HG03064 (cell line): Measurements from ENCODE around the gene KLRG1.

ENCODE experiments used
- ATAC-seq: cut with Tn5 transposase; IDR thresholded peaks from one replicate; pipeline ENCODE4 v1.9.1; 2021; ENCODE audit warnings: low read depth; ENCODE audit not compliant: unreplicated experiment

Gene KLRG1

DNA sequence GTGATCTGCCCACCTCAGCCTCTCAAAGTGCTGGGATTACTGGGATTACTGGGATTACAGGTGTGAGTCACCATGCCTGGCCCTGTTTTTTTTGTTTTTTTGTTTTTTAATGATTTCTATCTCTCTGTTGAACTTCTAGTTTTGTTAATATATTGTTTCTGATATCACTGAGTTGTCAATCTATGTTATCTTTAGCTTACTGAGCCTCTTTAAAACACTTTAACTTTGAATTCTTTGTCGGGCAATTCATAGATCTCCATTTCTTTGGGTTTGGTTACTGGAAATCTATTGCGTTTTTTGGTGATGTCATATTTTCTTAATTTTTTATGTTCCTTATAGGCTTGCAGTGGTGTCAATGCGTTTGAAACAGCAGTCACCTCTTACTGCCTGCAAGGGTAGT is 9.2 kb upstream of the KLRG1 start:
- no peak for ATAC-seq

DNA sequence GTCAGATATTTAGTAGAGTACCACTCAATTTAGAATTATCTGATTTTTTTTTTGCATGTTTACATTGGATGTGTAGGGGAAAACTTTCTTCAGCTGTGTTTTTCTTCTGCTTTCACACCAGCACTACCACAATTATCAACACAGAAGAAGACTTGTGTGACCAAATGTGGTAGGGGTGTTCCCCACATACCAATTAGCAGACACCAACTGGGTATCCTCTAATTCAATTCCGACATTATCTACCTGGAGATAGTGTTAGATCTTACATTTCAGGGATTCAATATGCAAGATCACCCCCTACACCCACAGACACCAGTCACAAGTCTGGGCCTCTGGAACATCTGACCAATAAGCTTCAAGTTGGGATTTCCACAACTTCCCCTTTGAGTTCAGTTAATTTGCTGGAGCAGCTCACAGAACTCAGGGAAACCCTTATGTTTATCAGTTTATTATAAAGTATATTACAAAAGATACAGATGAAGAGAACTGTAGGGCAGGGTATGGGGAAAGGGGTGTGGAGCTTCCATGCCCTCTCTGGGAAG is 4.1 kb upstream of the KLRG1 start:
- no peak for ATAC-seq

DNA sequence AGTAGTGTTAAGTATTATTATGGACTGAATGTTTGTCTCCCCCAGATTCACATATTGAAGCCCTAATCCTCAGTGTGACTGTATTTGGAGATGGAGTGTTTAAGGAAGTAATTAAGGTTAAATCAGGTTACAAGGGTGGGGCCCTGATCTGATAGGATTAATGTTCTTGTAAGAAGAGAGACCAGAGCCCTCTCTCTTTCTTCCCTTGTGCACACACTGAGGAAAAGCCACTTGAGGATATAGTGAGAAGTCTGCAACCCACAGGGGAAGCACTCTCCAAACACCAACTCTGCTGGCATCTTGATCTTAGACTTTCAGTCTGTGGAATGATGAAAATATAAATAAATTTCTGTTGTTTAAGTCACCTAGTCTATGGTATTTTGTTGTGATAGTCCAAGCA is 2.2 kb upstream of the KLRG1 start:
- ATAC-seq = no peak

GRCh38 chr12:8987685-8988084 is 1.7 kb upstream of the KLRG1 start:
- no peak for ATAC-seq

DNA sequence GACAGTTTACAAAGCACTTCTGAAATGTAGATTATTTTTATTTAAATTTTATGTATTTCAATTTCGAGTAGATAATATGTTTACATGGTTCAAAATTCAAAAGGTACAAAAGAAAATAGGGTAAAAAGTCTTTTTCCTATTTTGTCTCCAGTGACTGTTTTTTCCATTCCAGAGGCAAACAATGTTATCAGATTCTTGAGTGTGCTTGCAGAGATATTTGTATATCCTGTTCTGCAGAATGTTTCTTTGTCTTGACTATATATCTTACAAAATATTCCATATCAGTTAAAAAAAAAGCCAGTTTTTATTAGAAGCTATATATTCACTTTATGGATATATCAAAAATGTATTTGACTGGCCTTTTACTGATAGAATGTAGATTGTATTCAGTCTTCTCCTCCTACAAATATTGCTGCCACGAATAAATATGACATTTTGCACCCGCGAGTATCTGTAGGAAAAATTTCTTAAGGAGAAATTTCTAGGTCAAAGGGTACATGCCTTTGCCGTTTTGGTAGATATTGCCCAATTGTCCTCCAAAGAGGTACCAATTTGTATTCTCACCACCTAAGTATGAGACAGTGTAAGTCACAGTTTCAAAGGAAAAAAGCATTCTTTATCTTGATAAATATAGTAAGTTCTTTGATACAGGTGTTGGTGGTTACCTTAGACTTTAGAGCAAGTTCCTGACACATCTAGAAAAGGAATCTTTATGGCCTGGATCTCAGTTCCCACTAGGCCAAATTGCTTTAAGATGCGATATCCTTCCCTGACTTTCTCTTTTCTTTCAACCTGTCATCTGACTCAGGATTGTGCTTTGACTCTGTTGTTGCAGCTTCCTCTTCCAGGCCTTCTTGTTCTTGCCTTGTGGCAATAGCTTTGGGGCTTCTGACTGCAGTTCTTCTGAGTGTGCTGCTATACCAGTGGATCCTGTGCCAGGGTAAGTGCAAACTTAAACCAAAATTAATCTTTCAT is 2.3 kb downstream of the KLRG1 start:
- ATAC-seq = no peak

- ATAC-seq = no peak
Observed at GRCh38 chr12:8993827-8994226, 4.5 kb downstream of the KLRG1 start.

DNA sequence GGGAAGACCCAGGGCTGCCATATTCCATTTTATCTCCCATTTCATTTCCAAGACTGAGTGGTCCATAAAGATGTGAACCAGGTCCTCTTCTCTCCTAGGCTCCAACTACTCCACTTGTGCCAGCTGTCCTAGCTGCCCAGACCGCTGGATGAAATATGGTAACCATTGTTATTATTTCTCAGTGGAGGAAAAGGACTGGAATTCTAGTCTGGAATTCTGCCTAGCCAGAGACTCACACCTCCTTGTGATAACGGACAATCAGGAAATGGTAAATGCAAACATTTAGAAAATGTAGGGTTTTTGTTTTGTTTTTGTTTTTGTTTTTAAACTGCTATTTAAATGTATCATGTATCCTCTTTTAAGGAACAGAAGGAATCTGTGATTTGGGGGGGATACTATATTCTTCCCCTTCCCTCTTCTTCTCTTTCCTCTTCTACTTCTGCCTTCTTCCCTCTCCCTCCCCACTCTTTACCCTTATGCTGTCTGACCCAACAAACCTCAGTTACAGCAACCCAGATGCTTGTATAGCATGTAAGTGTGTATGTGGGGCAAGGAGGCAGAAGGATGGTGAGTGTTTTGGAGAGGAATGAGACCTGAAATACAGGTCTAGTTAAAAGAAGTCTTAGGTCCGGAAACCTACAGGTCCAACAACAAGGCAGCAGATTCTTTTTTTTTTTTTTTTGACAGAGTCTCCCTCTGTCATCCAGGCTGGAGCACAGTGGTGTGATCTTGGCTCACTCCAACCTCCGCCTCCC is 5.9 kb downstream of the KLRG1 start:
- no peak for ATAC-seq

- peak; percentile 83 for ATAC-seq
Observed at GRCh38 chr12:8996682-8997405, 7.5 kb downstream of the KLRG1 start.

- no peak for ATAC-seq
Observed at GRCh38 chr12:9001233-9001632, 11.9 kb downstream of the KLRG1 start.

DNA sequence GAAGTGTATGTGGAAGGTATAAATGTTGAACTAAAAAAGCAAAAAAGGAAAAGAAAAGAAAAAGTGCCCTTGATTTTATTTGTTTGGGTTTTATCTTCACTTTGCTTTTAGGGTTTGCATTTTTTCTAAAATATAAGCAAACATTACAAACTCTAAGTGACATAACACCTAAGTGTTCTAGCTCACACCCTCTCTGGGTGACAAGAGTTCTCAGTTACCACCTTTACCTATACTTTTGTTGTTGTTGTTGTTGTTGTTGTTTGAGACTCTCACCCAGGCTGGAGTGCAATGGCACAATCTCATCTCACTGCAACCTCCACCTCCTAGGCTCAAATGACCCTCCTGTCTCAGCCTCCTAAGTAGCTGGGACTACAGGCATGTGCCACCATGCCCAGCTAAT is 13.0 kb downstream of the KLRG1 start:
- no peak for ATAC-seq

DNA sequence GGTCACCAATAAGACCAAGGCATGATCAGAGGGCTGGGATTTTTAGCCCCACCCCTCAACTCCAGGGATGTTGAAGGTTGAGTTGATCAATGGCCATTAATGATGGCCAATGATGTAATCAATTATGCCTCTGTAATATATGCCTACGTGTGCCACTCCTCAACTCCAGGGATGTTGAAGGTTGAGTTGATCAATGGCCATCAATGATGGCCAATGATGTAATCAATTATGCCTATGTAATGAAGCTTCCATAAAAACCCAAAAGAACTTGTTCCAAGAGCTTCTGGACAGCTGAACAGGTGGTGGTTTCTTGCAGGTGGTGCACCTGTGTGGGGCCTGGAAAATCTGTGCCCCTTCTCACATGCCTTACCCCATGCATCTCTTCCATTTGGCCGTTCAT is 33.2 kb downstream of the KLRG1 start:
- no peak for ATAC-seq

- ATAC-seq = no peak
Observed at GRCh38 chr12:9024512-9024911, 35.2 kb downstream of the KLRG1 start.

- no peak for ATAC-seq
Observed at GRCh38 chr12:9027161-9028059, 38.1 kb downstream of the KLRG1 start.

- no peak for ATAC-seq
Observed at GRCh38 chr12:9030776-9031175, 41.4 kb downstream of the KLRG1 start.

DNA sequence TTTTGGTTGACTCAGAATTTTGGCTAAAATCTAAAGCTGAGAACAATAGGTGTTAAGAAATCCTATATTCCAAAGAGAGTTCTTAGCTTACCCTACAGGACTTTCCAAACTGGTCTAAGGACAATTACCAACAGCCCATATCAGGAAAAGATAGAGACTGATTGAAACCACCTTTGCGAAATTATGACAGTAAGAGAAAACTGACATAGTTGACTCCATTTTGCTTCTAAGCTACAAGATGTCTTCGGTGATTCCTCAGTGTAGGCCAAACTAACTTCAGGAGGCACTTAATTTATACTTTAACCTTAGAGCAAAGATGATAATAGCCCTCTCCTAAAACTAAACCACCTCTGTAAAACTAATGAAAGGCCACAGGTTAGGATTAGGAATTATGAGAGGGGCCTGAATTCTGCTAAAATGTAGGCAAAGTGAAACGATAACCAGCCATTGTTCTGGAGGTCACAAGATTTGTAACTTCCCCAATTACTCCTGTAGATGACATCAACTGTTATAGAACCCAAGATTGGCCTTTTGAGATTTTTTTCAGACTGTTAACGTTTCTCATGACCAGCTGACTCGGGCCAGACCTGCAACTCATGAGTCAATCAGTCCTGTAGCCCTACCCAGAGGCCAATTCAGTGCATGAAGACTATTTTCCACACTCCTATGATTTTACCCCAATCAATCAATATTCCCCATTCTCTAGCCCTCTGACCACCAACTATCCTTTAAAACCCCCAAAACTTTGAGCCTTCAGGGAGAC is 43.0 kb downstream of the KLRG1 start:
- ATAC-seq = no peak

DNA sequence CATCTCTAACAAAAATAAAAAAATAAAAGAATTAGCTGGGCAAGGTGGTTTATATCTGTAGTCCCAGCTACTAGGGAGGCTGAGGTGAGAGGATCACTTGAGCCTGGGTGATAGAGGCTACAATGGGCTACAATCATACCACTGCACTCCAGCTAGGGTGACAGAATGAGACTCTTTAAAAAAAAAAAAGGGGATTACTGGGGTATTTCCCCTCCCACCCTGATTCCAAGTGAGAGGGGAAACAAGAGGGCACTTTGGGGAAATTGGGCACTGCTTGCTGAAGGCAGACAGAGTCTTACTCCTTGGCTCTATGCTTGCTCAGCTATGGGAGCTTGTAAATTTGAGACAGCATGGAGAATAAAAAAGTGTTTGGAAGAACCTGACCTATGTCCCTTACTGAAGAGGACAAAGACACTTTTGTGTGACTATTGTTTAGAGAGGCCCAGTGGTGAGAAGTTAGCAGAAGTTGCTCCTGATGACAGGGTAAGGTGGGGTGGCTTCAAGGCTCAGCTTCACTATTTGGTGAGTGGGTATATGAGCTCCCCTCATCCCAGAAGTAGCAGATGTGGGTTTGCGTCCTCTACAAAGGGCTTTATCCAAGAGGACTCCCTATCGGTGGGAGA is 44.0 kb downstream of the KLRG1 start:
- no peak for ATAC-seq

GRCh38 chr12:9034095-9034494 is 44.7 kb downstream of the KLRG1 start:
- no peak for ATAC-seq

- no peak for ATAC-seq
Observed at GRCh38 chr12:9036227-9036626, 46.9 kb downstream of the KLRG1 start.

- no peak for ATAC-seq
Observed at GRCh38 chr12:9037431-9037830, 48.1 kb downstream of the KLRG1 start.
